Retinal pigment epithelial cell (primary cell): Measurements from ENCODE around the gene RAB27A.

Experiments
- DNase-seq: peaks from one replicate; pipeline ENCODE4 v3.0.0-alpha.2; 2010; ENCODE audit warnings: low read depth
- H3K4me3 ChIP-seq: 2 replicates; pipeline ENCODE4 v1.5.1; 2011; ENCODE audit warnings: mild to moderate bottlenecking, low read length, control low read depth, moderate library complexity
- TF ChIP-seq, protein P1 (sequence below): conservative IDR thresholded peaks from 2 replicates; pipeline ENCODE4 v1.5.1; 2011; ENCODE audit warnings: low read depth, low read length, control low read depth, inconsistent platforms

The RAB27A gene

DNA sequence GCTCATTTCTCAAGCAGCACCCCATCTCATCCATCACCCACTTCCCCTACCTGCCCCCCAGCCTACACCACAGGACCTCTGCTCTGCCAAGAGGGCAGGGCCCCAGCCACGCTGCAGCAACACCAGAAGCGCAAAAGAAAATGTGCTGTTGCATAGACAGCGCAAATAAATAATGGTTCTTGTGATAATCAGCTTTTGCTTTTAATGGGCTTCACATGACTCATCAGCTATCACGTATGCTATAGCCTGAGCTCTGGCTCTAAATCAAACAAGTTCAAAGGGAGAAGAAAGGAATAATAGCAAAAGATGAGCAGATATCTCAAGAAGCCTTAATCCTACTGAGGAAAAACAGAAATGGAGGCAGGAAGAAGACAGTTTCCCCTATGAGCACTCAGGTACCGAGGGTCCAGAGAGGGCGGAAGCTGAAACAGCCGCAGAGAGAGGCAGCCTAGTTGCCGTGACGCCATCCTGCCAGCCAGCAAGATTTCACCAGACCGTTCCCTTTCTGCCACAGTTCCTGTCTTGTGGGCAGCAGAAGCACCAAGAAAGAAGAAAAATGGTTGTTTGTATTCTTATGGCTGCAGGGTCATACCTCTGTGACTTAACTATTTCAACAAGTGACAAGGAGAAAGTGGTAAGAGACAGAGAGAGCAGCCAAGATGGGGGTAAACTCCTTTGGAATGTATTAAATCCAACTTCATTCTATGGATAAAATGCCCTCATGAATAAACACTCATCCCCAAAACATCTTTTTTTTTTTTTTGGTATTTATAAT is 22.0 kb downstream of the RAB27A start:
- peak; percentile 71 for DNase-seq
- TF ChIP-seq, protein P1, sequence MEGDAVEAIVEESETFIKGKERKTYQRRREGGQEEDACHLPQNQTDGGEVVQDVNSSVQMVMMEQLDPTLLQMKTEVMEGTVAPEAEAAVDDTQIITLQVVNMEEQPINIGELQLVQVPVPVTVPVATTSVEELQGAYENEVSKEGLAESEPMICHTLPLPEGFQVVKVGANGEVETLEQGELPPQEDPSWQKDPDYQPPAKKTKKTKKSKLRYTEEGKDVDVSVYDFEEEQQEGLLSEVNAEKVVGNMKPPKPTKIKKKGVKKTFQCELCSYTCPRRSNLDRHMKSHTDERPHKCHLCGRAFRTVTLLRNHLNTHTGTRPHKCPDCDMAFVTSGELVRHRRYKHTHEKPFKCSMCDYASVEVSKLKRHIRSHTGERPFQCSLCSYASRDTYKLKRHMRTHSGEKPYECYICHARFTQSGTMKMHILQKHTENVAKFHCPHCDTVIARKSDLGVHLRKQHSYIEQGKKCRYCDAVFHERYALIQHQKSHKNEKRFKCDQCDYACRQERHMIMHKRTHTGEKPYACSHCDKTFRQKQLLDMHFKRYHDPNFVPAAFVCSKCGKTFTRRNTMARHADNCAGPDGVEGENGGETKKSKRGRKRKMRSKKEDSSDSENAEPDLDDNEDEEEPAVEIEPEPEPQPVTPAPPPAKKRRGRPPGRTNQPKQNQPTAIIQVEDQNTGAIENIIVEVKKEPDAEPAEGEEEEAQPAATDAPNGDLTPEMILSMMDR = no peak
- peak overlapping the region; percentile 30 for H3K4me3 ChIP-seq

DNA sequence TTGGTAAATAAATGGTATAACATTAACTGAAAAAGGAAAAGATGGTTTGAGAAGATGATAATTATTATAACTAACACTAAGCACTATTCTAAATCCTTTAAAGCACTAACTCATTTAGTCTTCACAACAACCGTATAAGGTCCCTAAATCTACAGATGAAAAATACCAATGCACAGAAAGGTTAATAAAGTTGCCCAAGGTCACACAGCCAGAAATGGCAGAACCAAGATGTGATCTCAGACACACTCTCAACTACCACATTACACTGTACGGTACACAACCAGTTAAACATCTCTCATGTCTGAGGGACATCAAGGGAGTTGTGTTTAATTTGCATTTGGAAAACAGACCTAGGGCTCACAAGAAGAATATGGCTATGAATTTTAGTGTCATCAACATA is 23.1 kb downstream of the RAB27A start:
- no peak overlapping the region for H3K4me3 ChIP-seq
- DNase-seq = no peak
- TF ChIP-seq, protein P1 = no peak

DNA sequence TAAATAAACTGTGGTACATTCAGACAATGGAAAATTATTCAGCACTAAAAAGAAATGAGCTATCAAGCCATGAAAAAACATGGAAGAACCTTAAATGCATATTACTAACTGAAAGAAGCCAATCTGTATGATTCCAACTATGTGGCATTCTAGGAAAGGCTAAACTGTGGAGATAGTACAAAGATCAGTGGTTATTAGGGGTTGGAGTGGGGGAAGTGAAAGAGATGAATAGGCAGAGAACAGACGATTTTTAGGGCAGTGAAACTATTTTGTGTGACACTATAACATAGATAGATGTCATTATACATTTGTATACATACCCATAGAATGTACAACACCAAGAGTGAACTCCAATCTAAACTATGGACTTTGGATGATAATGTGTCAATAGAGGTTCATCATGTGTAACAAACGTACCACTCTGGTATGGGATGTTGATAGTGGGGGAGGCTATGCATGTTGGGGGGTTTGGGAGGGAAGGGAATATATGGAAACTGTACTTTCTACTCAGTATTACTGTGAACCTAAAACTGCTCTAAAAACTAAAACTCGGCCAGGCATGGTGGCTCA is 29.0 kb downstream of the RAB27A start:
- TF ChIP-seq, protein P1 = no peak
- no peak overlapping the region for H3K4me3 ChIP-seq
- no peak for DNase-seq

DNA sequence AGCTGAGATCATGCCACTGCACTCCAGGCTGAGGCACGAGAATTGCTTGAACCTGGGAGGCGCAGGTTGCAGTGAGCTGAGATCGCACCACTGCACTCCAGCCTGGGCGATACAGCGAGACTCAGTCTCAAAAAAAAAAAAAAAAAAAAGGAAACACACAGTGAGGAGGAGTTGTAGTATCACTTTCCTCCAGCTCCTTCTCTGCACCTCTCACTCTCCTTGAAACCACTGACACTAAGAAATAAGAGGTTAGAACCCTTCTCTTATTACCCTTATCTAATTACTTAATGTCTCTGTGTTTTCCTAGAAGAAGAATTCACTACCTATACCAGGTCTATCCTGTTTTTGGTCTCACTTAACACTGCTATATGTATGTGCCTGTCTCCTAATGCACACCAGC is 31.7 kb downstream of the RAB27A start:
- TF ChIP-seq, protein P1 = no peak
- no peak for DNase-seq
- no peak overlapping the region for H3K4me3 ChIP-seq

DNA sequence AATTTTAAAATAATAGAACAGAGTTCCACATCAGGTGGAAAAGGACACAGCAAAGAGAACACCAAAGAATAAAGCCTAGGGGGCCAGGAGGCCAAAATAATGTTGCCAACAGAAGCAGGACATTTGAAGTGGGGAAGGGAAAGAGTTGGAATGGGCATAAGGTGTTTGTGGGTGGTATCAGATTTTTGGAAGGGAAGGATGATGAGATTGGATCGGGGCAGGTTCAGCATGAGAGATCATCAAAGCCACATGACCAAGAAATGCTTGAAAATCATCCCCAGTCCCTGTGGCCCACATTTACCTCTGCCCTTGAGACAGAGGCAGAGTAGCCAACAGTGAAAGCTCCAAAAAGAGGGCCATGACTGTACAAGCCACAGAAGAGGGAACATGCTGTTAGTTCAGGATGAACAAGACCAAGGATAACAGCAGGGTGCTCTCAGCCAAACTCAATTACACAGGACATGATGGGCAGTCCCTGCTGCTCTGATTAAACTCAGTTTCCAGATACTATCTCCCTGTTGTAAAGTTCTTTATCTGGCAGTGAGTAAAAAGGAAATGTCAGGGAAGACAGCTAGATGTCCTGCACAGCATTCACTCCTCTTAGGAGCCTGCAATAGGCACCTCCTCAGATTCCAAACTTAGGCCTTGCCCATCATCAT is 32.5 kb downstream of the RAB27A start:
- no peak overlapping the region for H3K4me3 ChIP-seq
- no peak for DNase-seq
- TF ChIP-seq, protein P1 = no peak

DNA sequence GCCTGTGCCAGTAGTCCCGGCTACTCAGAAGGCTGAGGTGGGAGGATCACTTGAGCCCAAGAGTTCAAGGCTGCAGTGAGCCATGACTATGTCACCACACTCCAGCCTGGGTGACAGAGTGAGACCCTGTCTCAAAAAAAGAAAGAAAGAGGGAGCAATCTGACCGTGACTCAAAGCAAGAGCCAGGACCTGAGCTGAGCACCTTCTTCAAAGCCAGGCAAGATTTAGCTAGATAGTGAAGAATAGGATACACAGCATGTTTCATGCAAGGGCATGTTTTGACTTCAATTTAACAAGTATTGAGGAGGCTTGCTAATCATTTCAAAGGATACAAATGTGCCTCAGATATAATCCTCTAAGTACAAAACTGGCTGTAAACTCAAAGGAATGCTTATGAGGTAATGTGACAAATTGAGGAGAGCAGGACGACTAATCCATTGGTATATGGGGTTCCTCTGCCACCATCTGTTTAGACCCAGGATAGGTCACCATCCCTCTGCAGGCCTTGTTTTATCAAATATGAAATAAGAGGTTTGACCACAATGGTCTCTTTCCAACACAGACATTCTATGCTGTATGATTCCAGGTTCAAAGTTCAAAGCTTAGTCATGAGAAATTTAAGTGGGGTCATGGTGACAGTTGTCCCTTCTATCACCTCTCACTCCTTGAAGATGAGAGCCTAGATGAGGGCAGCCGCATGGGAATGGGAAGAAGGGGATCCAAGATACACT is 33.2 kb downstream of the RAB27A start:
- H3K4me3 ChIP-seq = no peak overlapping the region
- no peak for DNase-seq
- TF ChIP-seq, protein P1 = no peak
